Stimulated activated CD8-positive, alpha-beta memory T cell treated with anti-CD3 and anti-CD28 coated beads, Interleukin-4, amount 100 ng/mL, for 1 hour (primary cell): Measurements from ENCODE around the gene BDH2.

ENCODE experiments used
- DNase-seq, 2 donors: peaks; one replicate each; pipeline ENCODE4 v3.0.0-alpha.2; 2020; ENCODE audit warnings: low read depth in 2 of 2, low spot score in 1 of 2

Gene BDH2

GRCh38 chr4:103099691-103100392 lies at the start of gene BDH2:
Gene BDH2 (minus strand): TSS chr4:103099834. CDS start chr4:103096254, 3,580 bp downstream.
- peak in 1 of 2 donors; percentile 10 for DNase-seq

GRCh38 chr4:103144926-103145325 lies 45.3 kb upstream of the BDH2 start:
- no peak for DNase-seq

- no peak for DNase-seq
Measured at GRCh38 chr4:103137446-103137827, 37.8 kb upstream of the BDH2 start.

- DNase-seq: no peak
Measured at GRCh38 chr4:103136671-103137445, 37.2 kb upstream of the BDH2 start.

GRCh38 chr4:103129174-103129573 lies 29.5 kb upstream of the BDH2 start:
- no peak for DNase-seq

GRCh38 chr4:103126126-103126525 lies 26.5 kb upstream of the BDH2 start:
- no peak for DNase-seq

GRCh38 chr4:103123114-103123513 lies 23.5 kb upstream of the BDH2 start:
- no peak for DNase-seq

GRCh38 chr4:103118166-103118565 lies 18.5 kb upstream of the BDH2 start:
- no peak for DNase-seq

GRCh38 chr4:103111598-103111997 lies 12.0 kb upstream of the BDH2 start:
- DNase-seq: no peak

- no peak for DNase-seq
Measured at GRCh38 chr4:103108542-103108941, 8.9 kb upstream of the BDH2 start.

GRCh38 chr4:103105558-103106356 lies 6.1 kb upstream of the BDH2 start:
- DNase-seq: no peak

GRCh38 chr4:103104886-103105285 lies 5.3 kb upstream of the BDH2 start:
- no peak for DNase-seq

- DNase-seq: no peak
Measured at GRCh38 chr4:103100691-103101090, 1.1 kb upstream of the BDH2 start.

GRCh38 chr4:103098756-103099440 lies 736 bp downstream of the BDH2 start:
- DNase-seq: no peak

GRCh38 chr4:103098341-103098740 lies 1.3 kb downstream of the BDH2 start:
- no peak for DNase-seq

- no peak for DNase-seq
Measured at GRCh38 chr4:103097112-103097511, 2.5 kb downstream of the BDH2 start.

GRCh38 chr4:103095080-103095479 lies 4.6 kb downstream of the BDH2 start:
- DNase-seq: no peak

- DNase-seq: no peak
Measured at GRCh38 chr4:103092245-103092644, 7.4 kb downstream of the BDH2 start.

- no peak for DNase-seq
Measured at GRCh38 chr4:103091601-103092223, 7.9 kb downstream of the BDH2 start.

GRCh38 chr4:103089481-103089880 lies 10.2 kb downstream of the BDH2 start:
- no peak for DNase-seq

GRCh38 chr4:103086551-103086950 lies 13.1 kb downstream of the BDH2 start:
- no peak for DNase-seq
